Measurements from ENCODE around the gene UBE2O.

UBE2O gene

DNA sequence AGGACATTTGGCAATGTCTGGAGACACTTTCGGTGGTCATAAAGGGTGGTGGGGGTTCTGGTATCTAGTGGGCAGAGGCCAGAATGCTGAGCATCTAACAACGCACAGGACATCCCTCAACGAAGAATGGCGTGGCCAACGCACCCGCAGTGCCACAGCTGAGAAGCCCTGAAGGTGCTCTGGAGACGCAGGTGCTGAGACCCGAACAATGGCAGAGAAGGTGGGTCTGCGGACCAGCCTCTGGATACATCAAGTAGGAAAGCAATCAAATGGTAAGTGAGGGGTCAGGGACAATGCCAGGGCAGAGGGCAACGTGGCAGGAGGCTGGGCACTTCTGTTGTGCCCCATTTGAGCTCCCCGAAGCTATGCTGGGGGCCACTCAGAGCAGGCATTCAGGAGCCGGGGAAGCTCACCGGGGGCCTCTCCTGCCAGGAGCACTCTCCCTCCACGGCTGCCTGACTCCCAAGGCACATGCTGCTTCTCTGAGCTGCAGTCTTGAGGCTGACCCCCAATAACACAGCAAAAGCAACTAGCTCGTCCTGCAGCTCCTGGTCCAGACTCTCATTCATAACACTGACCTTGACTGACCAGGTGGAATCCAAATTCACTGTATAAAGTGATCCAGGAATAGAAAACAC lies 42.5 kb downstream of the UBE2O start:
- no peak for DNase-seq

DNA sequence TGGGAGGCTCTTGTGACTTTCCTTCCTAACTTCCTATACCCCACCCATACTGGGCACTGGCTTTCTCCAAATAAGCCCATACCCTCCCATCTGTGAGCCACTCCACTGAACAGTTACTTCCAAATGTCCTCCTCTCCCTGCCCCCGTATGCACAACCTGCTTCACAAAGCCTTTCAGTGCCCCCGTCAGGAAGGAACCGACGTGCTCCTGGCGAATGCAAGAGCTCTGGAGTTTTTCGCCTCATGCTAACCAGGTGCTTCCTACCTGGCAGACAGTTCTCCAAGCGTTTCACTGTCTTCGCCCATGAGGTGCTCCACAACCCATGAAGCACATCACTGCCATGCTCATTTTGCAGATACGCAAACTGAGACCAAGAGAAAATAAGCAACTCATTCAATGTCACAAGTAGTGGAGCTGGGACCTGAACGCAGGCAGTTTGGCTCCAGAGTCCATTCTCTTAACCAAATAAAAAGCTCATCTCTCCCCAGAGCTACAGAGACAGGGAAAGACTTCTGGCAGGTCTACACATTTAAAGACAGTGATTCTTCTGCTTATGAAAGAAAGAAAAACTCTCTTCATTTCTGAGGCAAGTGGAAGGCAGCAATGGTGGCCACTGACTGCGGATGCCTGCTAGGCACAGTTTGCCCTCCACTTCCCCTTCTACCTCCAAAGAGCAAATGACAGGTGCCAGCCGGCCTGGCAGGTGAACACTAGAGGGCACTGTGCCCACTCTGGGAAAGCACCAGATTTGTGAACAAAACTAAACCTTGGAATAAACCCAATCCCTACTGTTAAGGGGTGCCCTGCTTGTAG lies 44.7 kb downstream of the UBE2O start:
- peak; percentile 16 to 18 for DNase-seq

DNA sequence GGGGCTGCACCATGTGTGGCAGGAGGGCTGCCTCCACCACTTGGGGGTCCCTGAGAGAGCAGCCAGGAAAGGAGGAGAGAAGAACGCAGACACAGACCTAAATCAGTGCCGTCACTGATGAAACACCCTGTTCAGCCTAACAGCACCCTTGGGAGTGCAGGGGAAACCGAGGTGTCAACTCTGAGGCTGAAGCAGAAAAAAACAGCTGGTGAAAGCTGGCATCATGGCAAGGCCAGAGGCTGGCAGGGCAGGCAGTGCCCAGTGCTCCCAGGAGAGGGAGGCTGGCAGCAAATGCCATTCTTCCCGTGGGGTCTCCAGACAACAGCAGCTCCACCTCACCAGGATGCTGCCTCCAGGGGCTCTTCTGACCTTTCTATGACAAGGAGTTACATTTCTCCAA lies 45.4 kb downstream of the UBE2O start:
- DNase-seq, result no peak

DNA sequence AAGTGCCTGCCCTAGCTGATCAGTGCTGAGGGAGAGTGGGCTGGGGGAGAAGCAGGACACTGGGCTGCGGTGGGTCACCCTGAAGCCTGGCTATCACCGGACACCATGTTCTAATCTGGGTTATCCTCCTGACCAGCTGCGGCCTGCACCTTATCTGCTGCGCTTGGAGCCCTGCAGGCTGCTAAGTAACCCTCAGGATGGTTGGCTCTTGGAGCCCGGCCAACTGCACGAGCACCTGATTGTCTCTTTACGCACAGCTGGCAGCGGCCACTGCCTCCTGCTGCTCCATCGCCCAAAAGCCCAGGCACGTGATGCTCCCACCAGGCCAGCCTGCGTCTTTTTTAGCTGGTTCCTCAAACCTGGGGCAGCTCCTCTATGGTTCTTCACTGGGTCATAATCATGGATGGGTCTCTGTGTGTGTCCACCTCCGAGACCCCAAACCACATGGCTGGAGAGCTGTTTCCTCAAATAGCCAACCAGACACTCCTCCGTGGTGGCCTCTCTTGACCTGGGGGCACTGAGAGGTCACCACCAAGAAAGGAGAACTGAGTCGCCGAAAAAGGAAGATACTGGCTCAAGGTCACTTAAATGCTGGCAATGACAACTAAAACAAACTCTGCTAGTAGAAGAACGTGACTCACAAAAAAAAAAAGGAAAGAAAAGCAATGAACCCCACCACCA lies 46.8 kb downstream of the UBE2O start:
- peak; percentile 51 to 52 for DNase-seq

DNA sequence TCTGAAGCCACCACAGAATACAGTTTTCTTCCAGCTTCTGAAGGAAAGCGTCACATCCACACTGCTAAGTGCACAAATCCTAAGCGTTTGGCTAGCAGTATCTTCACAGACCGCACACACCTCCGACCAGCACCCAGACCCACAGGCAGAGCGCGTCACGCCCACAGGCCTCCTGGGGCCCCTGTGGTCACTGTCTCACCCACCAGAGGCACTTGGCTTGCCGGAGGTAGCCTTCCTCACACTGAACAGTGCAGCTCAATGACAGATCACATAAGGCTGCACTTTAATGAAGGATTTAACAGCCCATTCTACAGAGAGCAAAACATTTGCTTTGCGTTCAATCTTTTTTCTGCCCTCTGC lies 47.4 kb downstream of the UBE2O start:
- DNase-seq, result no peak

DNA sequence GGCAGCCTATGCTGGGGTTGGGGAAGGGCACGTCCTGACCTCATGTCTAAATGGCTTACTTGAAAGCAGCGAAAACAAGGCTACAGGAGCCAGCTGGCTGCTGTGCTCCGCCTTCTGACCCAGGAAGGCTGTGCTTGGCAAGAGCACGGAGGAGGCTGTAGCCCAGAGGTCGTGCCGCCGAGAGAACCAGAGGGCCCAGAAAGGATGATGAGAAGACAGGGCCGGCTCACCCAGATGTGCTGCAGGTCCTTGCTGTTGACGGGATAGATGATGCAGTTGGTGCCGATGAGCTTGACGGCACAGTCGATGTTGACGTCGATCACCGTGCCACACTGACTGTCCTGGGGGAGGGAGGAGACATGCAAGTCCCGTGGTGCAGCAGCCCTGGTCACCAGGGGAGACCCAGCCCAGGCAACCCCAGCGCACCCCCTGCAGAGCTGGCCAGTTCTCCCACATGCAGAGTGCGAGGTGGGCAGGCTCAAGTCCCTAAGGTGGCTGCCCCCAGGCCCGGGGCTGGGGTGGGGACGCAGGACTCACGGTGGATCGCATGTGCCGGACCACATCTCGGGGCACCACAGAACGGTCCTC lies 47.9 kb downstream of the UBE2O start:
- DNase-seq, result no peak

DNA sequence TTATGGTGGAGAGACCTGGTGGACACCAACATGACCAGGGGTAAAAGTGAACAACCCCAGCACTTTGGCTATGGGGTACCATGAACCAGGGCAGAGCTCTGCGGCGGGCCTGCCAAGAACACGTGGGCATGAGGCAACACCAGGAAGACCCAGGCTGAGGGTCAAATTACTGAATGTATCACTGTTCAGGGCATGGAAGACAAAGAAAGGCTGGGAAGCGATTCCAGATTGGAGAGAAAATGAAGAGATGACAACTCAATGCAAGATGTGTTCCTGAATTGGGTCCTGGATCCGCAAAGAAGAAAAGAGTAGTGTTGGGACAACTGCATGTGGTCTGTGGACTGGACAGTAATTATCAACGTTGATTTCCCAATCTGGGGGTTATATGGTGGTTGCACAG lies 48.7 kb downstream of the UBE2O start:
- DNase-seq, result no peak

DNA sequence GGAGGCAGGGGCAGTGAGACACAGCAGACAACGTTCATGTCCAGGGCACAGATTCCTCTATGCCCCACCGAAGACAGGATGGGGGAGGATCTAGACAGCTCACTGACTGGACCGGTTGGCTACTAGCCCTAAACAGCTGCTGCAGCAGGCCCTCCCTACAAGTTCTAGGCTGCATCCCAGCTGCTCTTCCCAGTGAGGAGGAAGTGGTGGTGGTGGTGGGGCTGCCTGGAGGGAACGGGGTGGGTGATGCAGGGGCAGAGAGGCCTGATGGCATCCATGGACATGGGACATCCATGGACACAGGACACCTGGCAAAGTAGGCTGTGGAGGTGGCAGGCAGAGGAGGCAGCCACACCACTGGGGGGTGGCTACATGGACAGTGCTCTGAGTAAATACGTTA lies 50.2 kb downstream of the UBE2O start:
- DNase-seq, result no peak

DNA sequence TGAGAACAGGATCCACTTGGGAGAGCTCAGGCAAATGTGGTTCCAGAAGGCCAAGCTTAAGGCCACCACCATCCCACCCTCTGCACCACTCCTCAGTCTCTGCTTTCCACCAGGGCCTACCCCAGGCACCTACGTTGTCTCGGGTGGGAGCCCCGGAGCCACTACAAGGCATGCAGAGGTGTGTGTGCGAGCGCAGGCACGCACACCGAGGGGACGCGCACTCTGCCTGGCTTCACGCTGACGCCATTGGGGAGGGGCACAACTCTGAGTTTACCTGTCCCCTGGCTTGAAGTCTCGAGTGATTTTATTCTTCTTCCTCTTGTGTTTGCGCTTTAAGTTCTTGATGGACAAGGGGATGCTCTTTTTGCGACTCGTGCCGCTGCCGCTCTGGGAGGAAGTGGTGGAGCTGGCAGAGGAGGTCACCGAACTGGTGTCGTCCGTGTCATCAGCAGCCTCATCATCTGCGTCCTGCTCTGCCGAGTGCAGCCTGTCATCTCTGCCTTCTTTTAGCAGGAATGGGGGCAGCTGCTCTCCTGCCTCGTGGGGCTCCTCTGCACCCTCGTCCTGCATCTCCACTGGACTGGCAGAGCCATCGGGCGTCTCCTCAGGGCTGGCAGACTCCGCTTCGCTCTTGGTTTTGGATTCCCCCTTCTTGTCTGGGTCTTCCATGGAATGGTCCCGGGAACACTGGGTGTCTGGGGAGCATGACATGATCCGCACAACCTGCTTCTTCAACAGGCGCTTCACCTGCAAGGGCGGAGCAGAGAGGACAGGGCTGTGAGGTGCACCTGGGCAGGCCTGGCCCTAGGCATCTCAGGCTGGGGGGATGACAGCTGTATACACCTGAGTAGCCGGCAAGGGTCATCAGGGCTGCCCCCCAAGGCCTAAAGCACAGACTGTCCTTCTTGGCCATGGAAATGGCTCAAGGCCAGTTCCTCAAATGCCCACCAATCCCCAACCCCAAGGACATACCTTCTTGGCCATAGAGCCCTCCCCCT lies 53.5 kb downstream of the UBE2O start:
- no peak for DNase-seq

DNA sequence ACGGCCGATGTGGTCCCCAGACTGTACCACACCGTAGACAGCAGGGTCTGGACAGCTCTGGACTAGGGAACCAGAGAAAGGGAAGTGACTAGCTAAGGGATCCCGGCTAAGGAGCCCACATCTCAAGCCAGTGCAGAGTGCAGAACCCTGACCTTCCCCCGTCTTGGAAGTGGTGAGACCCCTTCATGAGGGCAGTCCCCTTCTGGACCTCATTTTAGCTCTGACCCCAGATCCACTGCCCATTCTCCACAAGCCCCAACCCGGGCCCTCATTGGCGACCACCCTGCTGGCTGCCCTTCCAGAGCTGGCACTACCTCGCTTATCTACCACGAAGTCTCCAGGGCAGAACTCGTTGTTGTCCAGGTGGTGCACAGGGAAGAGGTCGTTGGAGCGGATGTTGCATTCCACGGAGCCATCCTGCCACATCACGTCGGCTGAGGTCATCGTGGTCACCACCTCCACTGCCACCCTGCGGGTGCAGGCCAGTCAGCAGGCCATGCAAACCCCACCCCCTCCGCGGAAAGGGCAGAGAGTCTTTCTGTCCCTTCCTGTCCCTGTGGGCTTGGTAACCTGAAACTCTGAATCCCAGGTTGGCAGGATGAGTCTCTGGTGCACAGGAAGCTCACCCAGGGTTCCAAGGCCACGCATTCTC lies 54.3 kb downstream of the UBE2O start:
- no peak for DNase-seq

DNA sequence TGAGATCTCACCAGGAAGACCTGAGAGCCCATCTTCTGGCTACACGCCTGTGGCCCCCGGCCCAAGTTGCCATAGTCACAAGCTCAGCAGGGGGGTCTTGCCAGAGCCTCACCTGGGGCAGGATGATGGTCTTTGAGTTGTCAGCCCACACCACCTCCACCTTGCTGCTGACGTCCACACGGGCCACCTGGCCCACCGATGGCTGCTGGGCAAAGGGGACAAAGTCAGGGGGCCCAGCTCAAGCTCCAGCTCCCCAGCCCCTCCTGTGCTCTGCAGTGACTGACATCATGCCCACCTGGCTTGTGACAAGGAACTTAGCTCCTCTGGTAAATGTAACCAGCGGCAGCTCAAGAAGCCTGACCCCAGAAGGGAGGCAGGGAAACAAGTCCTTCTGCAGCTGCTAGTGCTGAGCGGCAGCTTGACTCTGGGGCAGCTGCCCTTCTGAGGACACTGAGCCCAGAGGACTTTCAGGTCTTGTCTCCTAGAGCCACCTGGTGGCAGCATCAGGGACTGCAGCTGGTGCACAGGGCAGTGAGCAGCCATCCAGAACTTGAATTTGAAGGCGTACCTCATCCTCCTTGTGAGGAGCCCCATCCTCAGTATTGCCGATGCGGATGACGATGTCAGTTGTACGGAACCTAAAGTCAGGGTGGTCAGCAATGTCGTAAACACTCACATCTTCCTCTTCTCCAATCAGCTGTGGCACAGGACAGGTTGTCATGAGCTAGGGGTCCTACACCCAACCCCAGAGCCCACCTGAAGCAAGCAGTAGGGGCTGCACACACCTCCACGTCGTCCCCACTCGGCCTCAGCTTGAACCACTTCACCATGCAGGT lies 55.0 kb downstream of the UBE2O start:
- DNase-seq, result peak; percentile 68 to 98

DNA sequence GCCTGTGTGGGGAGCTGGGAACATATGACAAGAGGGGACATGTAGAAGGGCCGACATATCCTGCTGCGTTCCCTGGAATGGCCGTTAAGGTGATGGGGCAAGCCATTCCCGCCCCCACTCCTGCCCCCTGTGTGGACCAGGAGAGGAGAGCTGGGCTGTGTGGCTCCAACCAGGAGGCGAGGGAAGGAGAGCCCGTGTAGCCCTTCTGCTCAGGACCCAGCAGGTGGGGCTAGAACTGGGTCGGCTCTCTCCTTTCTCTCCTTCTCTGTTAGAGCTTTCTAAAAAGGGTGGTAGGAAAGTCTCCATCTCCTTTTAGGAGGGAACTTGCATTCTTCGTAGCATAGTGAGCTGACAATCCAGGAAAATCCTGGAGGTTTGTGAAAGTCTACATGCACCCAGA lies 55.8 kb downstream of the UBE2O start:
- DNase-seq, result no peak

DNA sequence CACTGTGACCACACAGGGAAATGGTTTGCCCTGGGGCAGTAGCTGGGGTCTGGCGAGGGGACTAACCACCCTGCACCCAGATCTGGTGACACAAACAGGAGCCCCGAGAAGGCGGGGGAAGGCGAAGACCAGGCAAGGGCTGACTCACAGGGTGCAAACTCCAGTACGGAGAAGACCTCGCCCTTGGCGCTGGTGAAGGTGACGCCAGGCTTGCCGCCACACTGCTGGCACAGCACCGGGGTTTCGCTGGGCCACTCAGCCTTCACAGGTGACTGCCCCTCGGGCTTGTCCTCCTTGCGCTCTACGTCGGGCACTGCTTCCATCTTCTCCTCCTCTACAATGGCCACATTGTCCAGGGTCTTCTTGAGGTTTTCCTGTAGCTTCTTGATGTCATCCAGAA lies 57.0 kb downstream of the UBE2O start:
- no peak for DNase-seq

DNA sequence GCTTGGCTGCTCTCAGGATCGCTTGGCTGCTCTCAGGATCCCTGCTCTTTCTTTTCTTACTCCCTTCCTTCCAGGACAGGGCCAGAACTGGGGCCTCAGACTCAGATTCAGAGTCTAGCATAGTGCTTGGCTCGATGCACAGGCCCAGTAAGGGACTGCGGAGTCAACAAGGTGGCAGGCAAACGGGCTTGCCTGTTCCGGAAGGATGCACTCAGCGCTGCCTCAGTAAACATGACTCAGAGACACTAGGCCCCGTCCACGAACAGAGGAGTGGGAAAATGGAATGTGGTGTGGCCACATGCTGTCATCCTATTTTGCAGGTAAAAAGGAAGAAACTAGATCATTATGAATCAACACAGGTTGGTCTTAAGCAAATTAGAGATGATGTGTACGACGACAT lies 58.8 kb downstream of the UBE2O start:
- DNase-seq, result no peak

DNA sequence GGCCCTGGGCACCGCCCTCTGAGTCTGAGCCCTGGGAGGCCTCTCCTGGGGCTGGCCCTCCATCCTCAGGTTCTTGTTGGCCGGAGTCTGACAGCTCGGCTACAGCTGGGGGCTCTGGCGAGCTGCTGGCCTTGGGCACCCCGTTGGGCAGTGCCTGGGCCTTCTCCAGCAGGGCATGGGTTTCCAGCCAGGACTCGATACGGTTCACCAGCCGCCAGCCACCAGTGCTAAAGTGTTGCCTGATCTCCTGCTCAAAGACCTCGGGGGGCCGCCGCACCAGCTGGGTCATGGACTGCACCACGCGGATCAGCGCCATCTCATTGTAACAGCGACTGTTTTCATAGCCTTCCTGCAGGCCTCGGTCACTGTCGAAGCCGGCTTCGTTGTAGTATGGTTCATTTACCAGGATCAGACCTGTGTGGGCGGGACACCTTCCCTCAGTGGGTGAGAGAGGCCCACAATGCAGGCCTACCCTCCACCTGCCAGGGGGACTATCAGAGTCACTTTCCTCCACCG lies 61.7 kb downstream of the UBE2O start:
- no peak for DNase-seq

DNA sequence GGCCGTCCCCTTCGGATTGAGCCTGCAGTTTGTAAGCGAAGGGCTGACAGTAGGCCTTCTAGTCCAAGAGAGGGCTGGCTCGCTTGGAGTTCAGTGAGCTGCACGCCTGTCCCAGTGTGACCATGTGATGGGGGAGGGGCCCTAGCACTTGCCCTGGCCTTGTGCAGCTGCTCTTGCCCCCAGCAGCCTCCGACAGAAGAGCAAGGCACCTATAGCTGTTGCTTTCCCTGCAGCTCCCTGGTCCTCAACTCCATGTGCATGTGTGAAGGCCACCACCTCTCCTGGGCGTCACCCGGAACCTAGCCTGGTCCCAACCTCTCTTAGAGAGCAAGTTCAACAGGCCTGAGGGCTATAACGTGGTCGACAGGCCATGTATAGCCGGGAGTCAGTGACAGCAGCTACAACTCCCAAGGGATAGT lies 62.9 kb downstream of the UBE2O start:
- DNase-seq, result no peak

DNA sequence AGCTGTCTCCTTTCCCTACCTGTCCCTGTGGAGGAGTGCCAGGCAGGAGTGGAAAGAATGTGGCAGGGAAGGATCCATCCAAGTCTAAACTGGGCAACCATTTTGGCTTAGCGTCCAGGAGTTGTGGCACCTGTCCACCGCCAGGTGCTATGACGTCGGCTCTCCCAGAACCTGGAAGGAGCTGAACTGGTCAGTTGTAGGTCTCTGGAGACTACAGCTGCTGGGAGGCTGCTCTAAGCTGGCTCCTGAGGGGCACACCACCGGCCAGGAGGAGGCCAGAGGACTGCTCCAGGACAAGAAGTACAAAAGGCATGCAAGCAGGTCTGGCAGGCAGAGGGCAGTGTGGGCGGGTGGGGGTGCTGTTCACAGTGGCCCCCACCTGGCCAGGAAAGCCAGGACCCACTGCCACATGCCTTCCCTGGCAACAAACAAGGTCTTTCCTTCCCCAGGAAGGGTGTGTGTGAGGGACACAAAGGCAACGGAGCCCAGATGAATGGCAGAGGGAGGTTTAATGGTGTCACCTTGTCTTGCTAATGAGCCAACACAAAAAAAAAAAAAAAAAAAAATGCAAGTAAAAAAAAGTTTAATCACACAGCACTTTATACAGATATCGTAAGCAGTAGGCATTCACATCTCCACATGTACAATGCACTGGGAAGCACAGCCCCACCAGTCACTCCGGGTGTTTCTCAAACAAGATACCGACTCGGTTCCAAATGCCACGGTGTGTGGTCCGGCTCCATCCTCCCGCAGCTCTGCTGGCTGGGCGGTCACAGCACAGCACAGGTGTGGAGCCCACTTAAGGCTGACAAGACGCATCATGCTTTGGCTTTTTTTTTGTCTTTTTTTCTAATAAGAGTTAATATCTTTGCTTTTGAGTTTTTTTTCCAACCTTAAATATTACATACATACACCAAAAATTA lies 63.7 kb downstream of the UBE2O start:
- no peak for DNase-seq

DNA sequence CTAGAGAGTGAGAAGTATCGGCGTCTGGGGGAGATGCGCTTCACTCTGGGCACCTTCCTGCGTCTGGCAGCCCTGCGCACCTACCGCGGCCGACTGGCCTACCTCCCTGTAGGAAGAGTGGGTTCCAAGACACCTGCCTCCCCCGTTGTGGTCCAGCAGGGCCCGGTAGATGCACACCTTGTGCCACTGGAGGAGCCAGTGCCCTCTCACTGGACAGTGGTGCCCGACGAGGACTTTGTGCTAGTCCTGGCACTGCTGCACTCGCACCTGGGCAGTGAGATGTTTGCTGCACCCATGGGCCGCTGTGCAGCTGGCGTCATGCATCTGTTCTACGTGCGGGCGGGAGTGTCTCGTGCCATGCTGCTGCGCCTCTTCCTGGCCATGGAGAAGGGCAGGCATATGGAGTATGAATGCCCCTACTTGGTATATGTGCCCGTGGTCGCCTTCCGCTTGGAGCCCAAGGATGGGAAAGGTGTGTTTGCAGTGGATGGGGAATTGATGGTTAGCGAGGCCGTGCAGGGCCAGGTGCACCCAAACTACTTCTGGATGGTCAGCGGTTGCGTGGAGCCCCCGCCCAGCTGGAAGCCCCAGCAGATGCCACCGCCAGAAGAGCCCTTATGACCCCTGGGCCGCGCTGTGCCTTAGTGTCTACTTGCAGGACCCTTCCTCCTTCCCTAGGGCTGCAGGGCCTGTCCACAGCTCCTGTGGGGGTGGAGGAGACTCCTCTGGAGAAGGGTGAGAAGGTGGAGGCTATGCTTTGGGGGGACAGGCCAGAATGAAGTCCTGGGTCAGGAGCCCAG lies 65.8 kb downstream of the UBE2O start:
- no peak for DNase-seq

Data from inflammatory macrophage treated with lipopolysaccharide for 1 hour (primary cell).